AG04450 (cell line): Measurements from ENCODE around the gene ADGRV1. TPM values are rescaled to one million over a fixed set of nuclear protein-coding genes. Genes with fewer than 3 reads are reported as not detected.
A peak's percentile ranks its signal among the peaks of the same experiment; 100 is the strongest.

Experiments
- CTCF ChIA-PET: fragments of 300-600, 350-600 bp; formaldehyde crosslinking; extraction: SDS; loops from one replicate; lab custom pipeline; 2022; ENCODE audit warnings: antibody characterized with exemption, inconsistent platforms; lab: Charles Lee
- POLR2A ChIA-PET: fragments of 350-600 bp; formaldehyde crosslinking; extraction: SDS; loops from one replicate; lab custom pipeline; 2021; ENCODE audit warnings: antibody characterized with exemption, inconsistent platforms; lab: Yijun Ruan, JAX
- DNase-seq: peaks from one replicate; pipeline ENCODE4 v3.0.0-alpha.2; 2011; ENCODE audit warnings: low read depth, low spot score
- H3K27ac ChIP-seq: one replicate; pipeline ENCODE4 v1.5.1; 2012; ENCODE audit warnings: low read depth, low read length, control low read depth
- H3K27me3 ChIP-seq: one replicate; pipeline ENCODE4 v1.6.0; 2012; ENCODE audit warnings: low read length; ENCODE audit not compliant: control insufficient read depth, insufficient read depth
- H3K4me3 ChIP-seq: 2 replicates; pipeline ENCODE4 v1.5.1; 2011; ENCODE audit warnings: mild to moderate bottlenecking, low read depth, low read length, control low read depth
- H3K9me3 ChIP-seq: 2 replicates; pipeline ENCODE4 v1.5.1; 2012; ENCODE audit warnings: low read length; ENCODE audit not compliant: control insufficient read depth, insufficient read depth
- polyA plus RNA-seq: library from polyadenylated mRNA; depleted of rRNA; stranded (reverse); fragments of >200 nt; gene quantifications from 2 replicates; pipeline ENCODE4 v1.2.3, GENCODE V29; 2011; rRNA removed
- TF ChIP-seq, protein P1 (sequence below): IDR thresholded peaks from 2 replicates; pipeline ENCODE4 v1.5.1; 2011; ENCODE audit warnings: low read depth, low read length, control low read depth, inconsistent platforms

ADGRV1 gene
- polyA plus RNA-seq, 1 experiment, result 0.06 TPM

DNA sequence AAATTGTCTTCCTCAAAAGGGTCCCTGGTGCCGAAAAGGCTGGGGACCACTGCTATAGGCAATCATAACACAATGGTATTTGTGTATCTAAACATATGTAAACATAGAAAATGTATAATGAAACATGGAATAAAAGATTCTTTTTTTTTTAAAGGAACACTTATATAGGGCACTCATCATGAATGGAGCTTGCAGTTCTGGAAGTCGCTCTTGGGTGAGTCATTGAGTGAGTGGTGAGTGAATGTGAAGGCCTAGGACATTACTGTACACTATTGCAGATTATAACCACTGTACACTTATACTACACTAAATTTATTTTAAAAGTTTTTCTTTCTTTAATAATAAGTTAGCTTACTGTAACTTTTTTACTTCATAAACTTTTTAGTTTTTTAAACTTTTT lies 648.1 kb downstream of the ADGRV1 start:
- no peak overlapping the region for H3K27ac ChIP-seq
- H3K27me3 ChIP-seq, result no peaks in the 10 kb centered on the region
- H3K4me3 ChIP-seq, result no peak overlapping the region
- H3K9me3 ChIP-seq, result no peaks in the 10 kb centered on the region; the same call in 1 of the 2 replicates
- ChIA-PET CTCF (interaction anchor here (0.5 to 1.0 kb wide), 2 partner anchors 178 to 264 kb away, joined by 3 to 5 read pairs; no protein-coding TSS in a partner anchor), POLR2A (interaction anchor here (0.6 kb wide), 1 partner anchor 89 kb away, joined by 3 read pairs; no protein-coding TSS in a partner anchor)
- no peak for DNase-seq
- TF ChIP-seq, protein P1, sequence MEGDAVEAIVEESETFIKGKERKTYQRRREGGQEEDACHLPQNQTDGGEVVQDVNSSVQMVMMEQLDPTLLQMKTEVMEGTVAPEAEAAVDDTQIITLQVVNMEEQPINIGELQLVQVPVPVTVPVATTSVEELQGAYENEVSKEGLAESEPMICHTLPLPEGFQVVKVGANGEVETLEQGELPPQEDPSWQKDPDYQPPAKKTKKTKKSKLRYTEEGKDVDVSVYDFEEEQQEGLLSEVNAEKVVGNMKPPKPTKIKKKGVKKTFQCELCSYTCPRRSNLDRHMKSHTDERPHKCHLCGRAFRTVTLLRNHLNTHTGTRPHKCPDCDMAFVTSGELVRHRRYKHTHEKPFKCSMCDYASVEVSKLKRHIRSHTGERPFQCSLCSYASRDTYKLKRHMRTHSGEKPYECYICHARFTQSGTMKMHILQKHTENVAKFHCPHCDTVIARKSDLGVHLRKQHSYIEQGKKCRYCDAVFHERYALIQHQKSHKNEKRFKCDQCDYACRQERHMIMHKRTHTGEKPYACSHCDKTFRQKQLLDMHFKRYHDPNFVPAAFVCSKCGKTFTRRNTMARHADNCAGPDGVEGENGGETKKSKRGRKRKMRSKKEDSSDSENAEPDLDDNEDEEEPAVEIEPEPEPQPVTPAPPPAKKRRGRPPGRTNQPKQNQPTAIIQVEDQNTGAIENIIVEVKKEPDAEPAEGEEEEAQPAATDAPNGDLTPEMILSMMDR, result no peak

DNA sequence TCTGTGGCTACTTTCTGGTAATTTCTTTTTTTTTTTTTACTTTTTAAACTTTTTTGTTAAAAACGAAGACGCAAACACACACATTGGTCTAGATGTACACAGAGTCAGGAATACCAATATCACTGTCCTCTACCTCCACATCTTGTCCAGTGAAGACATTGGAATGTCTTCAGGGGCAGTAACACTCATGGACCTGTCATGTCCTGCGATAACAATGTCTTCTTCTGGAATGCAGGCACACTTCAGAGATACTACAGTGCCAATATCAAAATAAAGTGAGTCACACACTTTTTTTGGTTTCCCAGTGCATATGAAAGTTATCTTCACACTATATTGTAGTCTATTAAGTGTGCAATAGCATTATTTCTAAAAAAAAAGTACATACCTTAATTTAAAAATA lies 648.7 kb downstream of the ADGRV1 start:
- POLR2A ChIA-PET, result interaction anchor here (0.6 kb wide), 1 partner anchor 89 kb away, joined by 3 read pairs; no protein-coding TSS in a partner anchor
- CTCF ChIA-PET, result interaction anchor here (1.0 kb wide), 1 partner anchor 178 kb away, joined by 5 read pairs; no protein-coding TSS in a partner anchor
- DNase-seq, result no peak
- Histone ChIP-seq H3K4me3 (no peak overlapping the region), H3K27ac (no peak overlapping the region), H3K9me3 (no peaks in the 10 kb centered on the region; the same call in 1 of the 2 replicates), H3K27me3 (no peaks in the 10 kb centered on the region)
- TF ChIP-seq, protein P1, result no peak

DNA sequence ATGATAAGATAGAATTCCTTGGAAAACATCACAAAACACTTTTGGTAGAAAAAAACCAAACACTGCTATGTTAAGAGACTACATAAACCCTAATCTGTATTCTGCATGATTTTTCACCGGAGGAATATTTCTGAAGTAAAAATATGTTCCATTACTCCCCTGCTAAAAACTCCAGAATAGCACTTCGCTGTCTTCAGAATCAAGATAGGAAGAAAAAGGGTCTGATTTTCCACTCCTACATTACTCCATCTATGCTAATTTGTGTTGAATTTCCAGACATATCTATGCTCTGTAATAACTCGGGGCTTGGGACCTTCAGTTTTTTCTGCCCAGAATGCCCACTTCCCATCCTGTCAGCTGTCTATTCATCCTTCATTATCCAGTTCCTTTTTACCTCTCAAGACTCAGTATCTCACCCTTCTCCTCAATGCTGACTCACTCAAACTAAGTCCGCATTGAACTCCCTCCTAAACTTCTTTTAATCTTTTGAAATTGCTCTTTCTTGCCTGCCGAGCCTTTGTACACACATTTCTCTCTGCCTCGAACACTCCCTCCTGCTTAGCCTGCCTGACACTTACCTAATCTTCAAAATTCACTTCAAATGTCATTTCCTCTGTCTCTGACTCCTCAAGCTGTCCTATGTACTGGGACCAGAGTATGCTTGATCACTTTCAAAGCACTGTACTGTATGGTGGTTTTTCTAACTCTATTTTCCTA lies 653.6 kb downstream of the ADGRV1 start:
- Histone ChIP-seq H3K27ac (peak overlapping the region; percentile 80), H3K27me3 (no peaks in the 10 kb centered on the region), H3K4me3 (no peak overlapping the region), H3K9me3 (no peaks in the 10 kb centered on the region; the same call in 1 of the 2 replicates)
- no peak for DNase-seq
- TF ChIP-seq, protein P1, result no peak
- ChIA-PET POLR2A (interaction anchor here (0.6 to 1.0 kb wide), 2 partner anchors 34 to 171 kb away, joined by 3 to 10 read pairs; partner anchors contain the start of gene ARRDC3), CTCF (interaction anchor here (0.7 to 1.2 kb wide), 4 partner anchors 110 to 207 kb away, joined by 3 to 4 read pairs (median 3); no protein-coding TSS in a partner anchor)

DNA sequence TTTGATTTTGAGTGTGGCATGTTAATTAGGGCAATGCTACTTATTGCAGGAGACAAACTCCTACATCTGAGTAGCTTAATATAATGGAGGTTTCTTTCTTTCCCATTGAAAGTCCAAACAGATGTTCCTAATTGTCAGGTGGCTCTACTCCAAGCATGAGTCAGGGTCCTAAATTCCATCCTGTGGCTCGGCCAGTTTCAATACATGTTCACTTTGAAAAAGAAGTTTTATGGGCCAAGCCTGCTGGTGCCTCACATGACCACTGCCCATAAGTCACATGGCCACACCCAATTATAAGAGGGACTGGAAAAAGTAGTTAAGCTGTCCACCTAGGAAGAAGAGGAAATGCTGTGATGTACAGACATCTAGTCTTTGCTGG lies 654.1 kb downstream of the ADGRV1 start:
- H3K4me3 ChIP-seq, result no peak overlapping the region
- ChIA-PET POLR2A (interaction anchor here (0.6 to 1.0 kb wide), 3 partner anchors 35 to 171 kb away, joined by 3 to 10 read pairs (median 3); partner anchors contain the start of gene ARRDC3), CTCF (interaction anchor here (0.8 to 1.2 kb wide), 2 partner anchors 172 to 207 kb away, joined by 3 to 4 read pairs; no protein-coding TSS in a partner anchor)
- DNase-seq, result peak; percentile 81
- H3K9me3 ChIP-seq, result no peaks in the 10 kb centered on the region; the same call in 1 of the 2 replicates
- H3K27me3 ChIP-seq, result no peaks in the 10 kb centered on the region
- TF ChIP-seq, protein P1, result no peak
- peak overlapping the region; percentile 80 for H3K27ac ChIP-seq

Other genes starting within 250 kb of the ADGRV1 start
- 13.4 and 24.9 TPM in 2 replicates for gene CETN3, start 149.0 kb upstream of the ADGRV1 start, polyA plus RNA-seq
- gene MBLAC2, start 84.0 kb upstream of the ADGRV1 start, polyA plus RNA-seq, result 2.3 and 2.8 TPM in 2 replicates
- 4.7 and 7.3 TPM in 2 replicates for gene POLR3G, start 83.9 kb upstream of the ADGRV1 start, polyA plus RNA-seq
- gene LYSMD3, start 29.2 kb upstream of the ADGRV1 start, polyA plus RNA-seq, result 15.6 and 25.8 TPM in 2 replicates